DMS114 treated with DMSO at 0.1 percent for 48 hours (cell line): Measurements from ENCODE around the gene MGAT5.

Source experiments
- DNase-seq: peaks from one replicate; lab custom pipeline; 2025; ENCODE audit not compliant: unreplicated experiment; lab: John Stamatoyannopoulos, UW

The MGAT5 gene

DNA sequence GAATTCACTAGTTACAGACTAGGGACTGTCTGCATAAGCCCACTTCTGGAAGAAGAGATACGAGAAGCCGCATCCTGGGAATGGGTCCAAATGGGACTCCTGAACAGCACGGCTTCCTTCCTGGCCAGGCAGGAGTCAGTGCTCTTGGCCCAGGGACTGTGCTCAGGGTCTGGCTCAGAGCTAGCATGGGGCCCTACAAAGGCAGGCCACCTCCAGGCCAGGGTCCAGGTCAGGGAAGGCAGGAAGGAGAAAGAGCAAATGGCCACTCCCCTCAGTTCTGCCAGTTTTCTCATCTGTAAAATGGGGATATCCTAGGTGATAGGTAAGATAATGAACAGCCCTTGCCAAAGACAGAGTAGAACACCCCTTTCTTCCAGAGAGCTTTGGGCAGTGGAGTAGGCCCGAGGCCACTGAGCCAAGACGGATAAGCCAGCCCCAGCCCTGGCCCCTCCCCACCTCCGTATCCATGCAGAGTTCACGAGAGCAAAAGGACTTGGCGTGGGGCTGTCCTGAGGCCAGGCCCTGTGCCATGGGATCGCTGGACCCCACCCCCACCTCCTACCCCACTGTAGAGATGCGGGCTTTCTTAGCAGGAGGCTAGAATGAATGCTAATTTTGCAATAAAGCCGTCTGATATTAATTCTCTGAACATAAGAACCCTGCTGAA, 190.1 kb downstream of the MGAT5 start:
- DNase-seq, result no peak

DNA sequence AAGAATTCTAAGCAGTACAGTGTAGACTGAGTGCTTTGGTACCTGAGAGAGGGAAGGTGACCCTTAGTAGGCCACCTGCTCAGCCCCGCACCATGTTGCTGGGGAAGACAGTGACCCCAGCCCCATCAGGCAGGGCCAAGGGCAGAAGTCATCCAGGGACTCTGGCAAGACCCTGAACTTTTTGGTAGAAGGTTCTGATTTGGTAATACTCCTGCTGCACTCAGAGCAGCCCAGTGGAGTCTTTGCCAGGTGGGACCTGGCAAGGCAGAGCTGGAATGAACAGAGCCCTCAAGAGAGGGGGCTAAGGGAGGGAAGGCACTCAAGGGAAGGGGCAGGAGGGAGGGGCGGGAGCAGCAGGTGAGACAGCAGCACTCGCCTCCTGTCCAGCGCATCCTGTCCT, 191.2 kb downstream of the MGAT5 start:
- no peak for DNase-seq

DNA sequence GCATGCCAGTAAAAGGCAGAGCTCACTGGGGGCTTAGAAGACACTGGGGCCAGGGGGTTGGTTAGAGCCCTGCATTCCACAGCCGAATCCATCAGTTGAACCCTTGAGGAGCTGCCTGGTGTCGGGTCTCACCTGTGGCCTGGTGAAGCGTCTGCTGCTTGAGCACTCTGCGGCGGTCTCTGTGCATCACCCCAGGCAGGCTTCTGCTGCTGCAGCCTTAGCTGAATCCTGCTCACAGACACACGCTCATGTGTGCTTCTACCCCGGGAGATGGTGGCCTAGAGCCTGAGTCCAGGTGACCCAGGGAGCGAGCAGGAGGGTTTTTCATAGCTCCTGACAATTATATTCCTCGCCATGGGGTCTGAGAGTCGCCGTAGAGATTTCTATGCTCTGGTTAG, 192.1 kb downstream of the MGAT5 start:
- DNase-seq, result no peak

DNA sequence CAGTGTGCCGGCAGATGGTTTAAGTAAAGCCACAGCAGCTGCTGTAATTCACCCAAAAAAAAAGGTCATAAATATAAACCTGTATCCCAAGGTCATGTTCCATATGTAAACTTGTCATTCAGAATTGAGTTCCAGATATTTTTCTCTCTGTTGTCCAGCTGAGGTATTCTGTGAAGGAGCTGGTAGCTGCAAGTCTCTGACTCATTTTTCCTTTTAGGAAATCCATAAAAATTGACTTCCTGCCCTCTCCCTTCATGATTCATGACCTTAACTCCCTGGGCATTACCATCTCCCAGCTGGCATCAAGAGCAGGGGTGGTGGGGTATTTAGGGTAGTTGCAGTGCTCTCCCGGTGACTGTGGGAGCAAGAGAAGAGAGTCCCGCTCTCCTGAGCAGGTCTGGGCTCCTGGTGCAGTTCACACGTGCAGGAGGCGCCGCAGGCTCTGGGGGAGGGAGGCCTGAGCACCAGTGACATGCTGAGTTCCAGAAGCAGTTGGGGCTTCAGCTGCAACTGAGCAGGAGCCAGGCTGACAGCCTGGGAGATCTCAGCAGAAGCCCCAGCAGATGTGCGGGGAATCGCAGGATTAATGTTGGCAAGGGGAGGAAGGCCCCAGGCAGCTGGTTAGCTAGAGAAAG, 192.6 kb downstream of the MGAT5 start:
- no peak for DNase-seq

DNA sequence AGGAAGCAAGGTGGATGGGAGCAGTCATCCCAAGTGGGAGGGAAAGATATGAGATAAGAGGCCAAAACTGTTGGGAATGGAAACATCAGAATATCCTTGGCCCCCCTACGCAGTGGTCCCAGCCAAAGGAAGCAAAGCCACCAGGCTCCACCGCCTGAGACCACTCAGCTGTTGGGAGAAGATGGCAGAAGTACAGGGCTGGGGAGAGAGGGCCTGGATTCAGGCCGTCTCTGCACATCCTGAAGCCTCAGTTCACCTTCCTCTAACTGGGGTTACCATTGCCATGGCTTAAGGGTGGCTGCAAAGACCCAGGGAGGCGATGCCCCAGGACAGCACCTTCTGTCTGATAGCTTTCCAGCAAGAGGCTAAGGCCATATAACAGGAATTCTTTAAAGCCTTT, 193.8 kb downstream of the MGAT5 start:
- DNase-seq, result no peak

DNA sequence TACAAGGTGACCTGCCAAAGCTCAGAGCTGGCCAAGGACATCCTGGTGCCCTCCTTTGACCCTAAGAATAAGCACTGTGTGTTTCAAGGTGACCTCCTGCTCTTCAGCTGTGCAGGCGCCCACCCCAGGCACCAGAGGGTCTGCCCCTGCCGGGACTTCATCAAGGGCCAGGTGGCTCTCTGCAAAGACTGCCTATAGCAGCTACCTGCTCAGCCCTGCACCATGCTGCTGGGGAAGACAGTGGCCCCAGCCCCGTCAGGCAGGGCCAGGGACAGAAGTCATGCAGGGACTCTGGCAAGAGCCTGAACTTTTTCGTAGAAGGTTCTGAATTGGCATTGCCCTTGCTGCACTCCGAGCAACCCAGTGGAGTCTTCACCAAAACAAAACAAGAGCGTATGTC, 194.8 kb downstream of the MGAT5 start:
- no peak for DNase-seq

DNA sequence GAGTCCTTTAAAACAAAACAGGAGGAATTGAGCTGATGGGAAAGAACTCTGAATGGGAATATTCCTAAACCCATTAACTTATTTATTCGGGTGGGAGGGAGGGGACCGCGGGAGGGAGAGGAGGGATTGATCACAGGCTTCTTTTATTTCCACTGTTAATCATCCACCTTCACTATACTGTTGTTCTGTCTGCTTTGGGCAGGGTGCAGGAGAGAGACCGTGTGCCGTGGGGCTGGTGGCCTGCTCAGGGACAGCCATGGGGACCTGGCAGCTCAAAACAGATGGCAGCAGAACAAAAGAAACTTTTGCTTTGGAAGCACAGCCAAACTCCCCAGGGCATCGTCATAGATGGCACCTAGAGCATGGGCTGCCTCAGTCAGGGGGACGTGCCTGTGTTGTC, 195.3 kb downstream of the MGAT5 start:
- no peak for DNase-seq

DNA sequence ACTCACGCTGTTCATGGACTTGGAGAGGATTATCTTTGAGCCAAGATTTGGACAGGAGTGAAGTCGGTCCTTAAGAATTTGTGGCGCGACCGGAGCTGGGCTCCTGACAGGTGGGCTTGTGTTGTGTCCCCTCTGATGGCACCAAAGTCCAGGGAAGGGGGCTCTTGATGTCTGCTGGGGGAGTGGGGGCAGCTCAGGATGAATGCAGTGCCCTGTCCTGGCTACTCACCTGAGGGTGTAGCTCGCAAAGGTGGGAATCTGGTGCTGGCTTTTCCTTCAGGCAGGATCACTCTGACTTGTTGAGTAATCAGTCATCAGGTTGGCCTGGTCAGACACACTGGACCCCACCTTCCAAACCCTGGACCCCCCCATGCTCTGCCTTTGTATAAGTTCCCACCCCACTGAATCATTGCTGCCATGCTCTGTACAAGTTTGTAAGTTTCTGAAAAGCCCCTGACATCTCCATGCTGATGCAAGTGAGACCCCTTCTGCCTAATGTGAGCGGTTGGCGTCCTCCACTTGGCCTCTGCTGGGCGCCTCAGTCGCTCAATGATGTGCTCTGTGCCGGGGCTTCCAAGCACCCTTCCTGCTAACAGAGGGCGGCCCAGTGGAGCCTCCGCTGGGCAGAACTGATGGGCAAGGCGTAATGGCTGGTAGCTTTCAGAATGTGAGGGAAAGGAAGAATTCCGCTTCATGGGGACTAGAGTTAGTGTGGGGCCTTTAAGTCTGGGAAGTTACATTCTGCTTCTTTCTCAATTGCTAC, 196.1 kb downstream of the MGAT5 start:
- DNase-seq, result no peak

DNA sequence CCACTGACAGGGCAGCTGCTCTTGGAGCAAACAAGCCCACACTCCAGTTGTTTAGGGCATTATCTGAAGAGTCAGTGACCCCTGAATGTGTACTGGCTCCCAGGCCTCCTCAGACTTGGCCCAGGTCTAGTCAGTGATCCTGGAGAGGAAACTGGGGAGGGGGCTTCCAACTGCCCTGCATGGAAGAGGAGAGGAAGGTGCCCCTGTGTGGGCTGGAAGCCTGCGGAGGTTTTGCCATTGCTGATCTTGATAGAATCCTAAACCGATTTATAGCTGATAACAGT, 197.4 kb downstream of the MGAT5 start:
- DNase-seq, result no peak

DNA sequence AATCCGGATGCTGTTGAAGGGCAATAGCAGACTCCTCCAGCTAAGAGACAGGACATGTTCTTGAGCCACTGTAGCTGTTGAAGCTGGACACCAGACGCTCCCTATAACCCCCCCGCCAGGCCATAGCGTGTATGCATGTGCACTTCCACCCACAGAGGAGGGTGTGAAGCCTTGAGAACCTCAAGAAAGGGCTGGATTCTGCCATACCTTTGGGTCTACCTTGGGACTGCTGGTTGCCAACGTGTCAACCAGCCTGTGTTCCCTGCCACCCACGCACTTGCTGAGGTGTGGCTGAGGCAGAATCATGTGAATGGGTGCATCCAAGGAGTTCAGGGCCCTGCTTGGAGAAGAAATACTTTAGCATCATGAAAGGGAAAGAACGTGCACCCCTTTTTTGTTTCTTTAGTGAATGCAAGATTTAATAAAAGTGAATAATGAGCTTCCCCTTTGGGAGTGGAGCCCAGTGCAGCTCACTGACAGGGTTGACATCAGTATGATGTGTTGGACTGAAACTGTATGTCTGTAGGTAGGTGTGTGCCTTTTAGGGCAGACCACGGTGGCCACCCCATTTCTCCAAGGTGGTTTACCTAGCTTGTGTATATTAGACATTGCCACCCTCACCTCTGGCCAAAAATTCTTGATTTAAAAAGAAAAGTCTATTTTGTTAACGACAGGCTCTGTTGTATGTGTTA, 198.3 kb downstream of the MGAT5 start:
- no peak for DNase-seq

DNA sequence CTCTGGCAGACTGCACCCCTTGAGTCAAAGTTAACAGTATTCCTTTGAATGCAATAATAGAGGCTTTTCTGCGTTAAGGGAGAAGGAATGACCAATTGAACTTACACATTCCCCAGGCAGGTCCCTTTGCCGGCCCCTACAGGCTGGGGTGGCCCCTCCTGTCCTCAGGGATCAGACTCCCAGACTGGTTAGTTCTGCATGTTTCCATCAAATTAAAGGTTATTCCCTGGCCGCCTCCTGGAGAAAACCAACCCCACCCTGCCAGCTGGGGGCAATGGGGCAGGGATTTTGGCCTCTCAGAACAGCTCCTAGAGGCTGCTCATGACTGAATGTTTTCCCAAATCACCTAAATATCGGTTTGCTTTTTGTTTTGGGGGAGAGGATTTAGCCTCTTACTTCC, 199.6 kb downstream of the MGAT5 start:
- no peak for DNase-seq

DNA sequence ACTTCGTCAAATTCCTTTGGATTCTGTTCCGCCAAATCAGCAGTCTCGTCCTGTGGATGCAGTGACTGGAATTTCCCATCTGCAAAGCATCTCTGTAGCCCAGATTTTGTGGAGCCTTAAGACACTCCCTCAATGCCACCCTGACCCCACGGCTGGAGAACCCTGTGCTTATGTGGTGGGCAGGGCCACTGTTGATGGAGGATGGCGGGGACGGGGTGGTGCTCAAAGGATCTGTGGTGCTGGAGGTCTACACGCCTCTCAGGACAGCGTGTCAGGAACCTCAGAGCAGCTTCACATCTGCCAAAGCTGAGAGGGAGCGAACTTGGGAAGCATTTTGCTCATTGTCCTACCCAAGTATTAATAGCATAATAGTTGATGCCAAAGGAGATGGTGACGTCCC, 200.1 kb downstream of the MGAT5 start:
- DNase-seq, result no peak

DNA sequence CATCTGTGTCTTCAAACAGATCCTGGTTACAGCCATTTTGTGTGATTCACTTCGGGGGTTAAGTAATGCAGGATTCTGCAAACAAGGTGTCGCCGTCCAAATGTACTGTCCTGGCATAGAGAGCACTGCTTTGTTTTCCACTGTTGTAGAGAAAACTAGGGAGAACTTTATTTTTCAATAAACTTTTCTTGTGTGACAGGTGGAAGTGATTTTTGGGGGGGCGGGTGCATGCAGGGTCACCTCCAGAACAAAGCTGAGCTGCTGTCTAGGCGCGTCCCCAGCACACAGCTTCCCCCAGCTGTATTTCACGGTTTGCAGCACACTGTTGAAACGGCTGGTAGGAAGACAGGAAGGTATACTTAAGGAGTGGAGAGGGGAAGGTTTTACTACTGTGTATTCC, 200.6 kb downstream of the MGAT5 start:
- DNase-seq, result no peak

DNA sequence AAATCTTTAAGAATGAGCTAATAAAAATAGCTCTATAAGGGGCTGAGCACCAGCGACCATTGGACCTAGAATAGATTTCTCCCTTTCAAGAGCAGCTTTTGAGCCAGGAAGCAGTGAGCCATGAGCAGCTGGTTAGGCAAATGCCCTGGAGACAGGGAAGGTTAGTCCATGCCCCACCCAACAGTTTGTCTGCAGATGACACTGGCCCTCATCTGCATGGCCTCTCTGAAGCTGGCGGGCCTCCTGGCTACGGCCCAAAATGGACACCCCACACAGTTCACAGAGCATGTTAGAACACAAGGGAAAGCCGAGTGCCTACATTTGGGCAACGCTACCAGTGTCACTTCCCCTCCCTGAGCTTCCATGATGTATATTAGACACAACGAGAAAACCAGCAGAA, 201.1 kb downstream of the MGAT5 start:
- DNase-seq, result no peak

DNA sequence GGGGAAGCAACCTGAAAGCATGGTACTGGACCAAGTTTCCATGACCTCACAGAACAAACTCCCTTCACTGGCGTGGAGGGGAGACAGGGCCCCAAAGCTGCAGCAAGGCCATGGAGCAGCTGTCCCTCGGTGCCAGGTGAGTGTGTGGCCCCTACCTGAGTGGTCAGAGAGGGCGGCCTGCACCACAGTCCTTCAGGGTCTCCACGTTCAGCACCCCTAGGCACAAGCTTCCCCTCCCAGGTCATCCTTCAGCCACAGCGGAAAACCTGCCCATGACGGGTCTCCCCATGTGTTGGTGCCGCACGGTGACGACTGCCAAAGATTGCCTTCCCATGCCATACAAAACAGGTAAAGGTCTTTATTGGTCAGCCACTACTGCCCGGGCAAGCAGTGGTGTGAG, 201.6 kb downstream of the MGAT5 start:
- DNase-seq, result no peak

DNA sequence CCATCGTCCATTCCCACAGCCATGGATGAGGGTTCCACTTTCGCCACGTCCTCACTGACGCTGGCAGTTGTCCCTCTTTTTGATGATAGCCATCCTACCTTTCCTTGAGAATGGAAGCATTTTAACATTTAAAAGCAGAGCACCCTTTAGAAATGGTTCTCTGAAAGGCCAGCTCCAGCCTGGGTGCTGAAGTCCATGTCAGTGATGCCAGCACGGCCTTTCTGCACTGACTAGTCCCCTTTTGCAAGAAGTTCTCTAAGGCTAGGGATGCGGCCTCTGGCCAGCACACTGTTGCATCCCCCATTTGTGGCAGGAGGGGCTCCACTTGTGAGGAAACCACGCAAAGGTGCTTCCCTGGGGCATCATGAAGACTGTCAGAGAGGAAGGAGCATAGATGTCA, 203.5 kb downstream of the MGAT5 start:
- DNase-seq, result no peak

DNA sequence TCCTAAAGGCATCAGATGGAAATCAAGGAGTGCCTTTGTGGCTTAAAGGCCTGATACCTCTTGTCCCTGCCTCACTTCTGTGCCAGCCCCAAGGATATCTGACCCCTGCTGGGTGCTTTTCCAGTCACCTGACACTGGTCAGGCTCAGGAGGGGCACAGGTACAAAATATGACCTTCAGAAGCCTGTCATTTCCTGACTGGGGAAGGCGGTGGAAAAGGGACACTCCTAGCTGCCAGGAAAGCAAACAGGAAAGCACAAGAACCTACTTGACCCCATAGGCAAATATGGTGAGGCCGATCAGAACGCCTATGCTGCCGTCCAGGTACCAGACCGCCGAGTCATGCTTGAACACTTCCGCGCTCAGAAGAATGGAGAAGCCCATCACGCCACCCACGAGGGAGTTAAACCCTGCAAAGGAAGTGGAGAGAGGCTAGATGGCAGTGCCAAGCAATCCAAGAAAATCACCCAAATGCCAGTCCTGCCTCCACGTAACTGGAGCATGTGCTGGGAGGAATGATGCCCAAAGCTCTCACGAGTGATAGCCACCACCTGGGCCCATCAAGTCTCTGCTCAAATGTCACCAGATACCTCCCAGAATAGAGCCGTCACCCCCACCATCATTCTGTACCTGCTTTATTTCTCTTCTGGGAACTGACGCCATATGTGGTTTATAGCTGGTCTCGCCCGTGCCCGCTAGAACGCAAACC, 204.0 kb downstream of the MGAT5 start:
- no peak for DNase-seq

DNA sequence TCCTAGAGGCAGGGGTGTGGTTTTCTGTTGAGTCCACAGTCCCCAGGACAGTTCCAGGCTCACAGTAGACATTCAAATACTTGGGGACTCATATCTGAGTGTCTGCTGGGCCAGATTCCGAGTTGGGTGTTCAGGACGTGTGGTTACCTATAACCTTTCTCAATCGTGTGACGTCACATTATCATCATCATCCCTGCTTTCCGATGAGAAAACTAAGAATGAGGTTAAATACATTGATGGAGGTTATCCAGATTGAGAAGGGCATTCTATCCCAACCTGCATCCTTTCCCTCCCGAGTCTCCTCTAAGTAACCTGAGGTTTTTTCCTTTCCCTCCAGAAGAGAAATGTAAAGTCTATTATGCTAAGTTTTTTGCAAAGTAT, 204.6 kb downstream of the MGAT5 start:
- no peak for DNase-seq

DNA sequence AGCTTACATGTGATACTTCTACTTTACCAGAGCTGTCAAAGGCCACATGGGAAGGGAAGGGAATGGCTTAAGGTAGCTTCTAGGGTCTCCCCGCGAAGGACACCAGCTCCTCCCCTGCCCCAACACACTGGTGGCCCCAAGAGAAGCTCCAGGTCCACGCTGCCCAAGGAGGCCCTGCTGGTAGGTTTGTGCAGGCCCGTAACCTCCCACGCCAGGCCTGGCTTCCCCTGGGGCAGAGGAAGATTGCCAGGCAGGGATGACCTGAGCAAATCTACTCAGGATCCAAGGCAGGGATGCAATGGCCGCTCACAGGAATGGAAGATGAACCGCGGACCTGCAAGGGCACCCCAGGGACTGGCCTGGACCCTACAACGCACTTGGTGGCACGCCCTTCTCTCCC, 205.1 kb downstream of the MGAT5 start:
- DNase-seq, result no peak

DNA sequence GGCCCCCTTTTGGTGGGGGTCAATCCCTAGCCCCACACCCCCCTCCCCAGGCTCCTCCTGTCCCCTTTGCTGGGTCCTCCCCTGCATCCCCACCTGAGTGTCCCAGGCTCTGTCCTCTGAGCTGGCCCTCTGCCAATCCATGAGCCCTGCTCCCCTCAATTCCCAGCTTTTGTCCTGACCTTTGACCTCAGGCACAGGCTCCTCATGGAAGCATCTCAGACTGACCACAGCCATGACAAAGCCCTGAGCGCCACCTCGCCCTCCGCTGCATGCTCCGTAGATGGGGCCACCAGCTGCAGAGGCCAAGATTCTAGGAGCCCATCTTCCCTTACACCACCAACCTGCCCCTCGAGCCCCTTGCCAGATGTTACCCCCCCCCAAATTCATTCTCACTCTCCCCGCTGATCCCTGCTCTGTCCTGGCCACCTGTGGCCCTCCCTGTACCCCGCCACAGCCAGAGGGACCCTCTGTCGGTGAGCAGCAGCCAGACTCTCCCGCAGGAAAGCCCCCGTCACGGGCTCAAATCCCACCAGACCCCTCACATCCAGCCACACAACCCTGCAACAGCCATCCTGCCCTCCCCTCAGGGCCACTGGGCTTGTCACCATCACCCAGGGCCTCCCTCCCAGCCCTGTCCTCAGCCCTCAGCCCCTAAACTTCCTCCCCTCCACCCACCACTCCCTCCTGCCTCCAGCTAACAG, 206.0 kb downstream of the MGAT5 start:
- DNase-seq, result no peak

DNA sequence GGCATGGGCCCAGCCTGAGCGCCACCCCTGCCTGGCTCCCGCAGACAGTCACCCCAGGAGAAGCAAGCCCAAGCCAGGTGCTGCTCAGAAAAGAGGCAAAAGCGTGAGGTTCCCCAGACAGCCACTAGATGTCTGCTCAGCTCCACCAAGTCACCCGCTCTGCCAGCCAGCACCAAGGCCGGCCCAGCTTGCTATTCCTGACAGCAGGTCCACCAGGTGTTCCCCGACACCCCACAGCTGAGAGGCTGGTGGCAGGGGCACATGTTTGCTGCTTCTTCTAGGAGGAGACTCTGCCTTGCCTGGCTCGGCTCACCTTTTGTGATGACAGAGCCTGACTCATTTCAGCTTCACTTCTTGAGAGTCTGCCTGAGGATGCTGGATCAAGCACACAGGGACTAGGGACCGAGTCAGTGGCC, 206.7 kb downstream of the MGAT5 start:
- peak; percentile 23 for DNase-seq
